ENCODE measurements around the gene SPARC.

DNA sequence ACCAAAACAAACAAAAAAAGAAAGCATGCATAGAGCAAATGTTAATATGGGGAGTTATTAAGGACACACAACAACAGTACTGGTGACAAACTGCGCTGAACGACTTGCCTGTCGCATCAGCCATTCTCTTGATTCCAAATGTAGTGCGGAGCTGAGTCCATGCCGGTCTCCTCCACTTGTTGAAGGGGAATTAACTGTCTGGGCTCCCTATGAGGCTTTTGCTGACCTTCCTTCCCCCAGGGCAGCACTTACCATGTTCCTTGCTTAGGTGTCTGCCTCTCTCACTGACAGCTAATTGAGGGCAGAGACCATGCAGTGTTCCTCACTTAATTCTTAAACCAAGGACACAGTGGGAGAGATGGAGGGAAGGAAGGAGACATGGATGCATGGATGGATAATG lies 54.8 kb downstream of the SPARC start:
- no peak for TF ChIP-seq POLR2AphosphoS5 (IDR thresholded peaks at IDR 0.05)
- TF ChIP-seq, protein P1, sequence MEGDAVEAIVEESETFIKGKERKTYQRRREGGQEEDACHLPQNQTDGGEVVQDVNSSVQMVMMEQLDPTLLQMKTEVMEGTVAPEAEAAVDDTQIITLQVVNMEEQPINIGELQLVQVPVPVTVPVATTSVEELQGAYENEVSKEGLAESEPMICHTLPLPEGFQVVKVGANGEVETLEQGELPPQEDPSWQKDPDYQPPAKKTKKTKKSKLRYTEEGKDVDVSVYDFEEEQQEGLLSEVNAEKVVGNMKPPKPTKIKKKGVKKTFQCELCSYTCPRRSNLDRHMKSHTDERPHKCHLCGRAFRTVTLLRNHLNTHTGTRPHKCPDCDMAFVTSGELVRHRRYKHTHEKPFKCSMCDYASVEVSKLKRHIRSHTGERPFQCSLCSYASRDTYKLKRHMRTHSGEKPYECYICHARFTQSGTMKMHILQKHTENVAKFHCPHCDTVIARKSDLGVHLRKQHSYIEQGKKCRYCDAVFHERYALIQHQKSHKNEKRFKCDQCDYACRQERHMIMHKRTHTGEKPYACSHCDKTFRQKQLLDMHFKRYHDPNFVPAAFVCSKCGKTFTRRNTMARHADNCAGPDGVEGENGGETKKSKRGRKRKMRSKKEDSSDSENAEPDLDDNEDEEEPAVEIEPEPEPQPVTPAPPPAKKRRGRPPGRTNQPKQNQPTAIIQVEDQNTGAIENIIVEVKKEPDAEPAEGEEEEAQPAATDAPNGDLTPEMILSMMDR (IDR thresholded peaks at IDR 0.05 in 8 of 11, conservative IDR thresholded peaks at IDR 0.05 in 3 of 11) = no peak
- no peak for TF ChIP-seq POLR2A (IDR thresholded peaks at IDR 0.05)

Measured in spleen (tissue), 7 donors.